Neuronal stem cell (in vitro differentiated cells): ENCODE results near the gene ANXA8L1.
"Not testable (repeated sequence)": the region's sequence is repeated elsewhere in the genome, so short reads cannot be mapped to it uniquely, and the experiment has no call there.

Source experiments
- DNase-seq: peaks from one replicate; pipeline ENCODE4 v3.0.0-alpha.2; 2013; ENCODE audit warnings: low spot score
- H2AFZ ChIP-seq: one replicate; pipeline ENCODE4 v1.6.1; 2013; ENCODE audit warnings: mild to moderate bottlenecking, low read length, inconsistent platforms
- H2AK5ac ChIP-seq: 2 replicates; pipeline ENCODE4 v1.6.1; 2013; ENCODE audit warnings: low read depth, mild to moderate bottlenecking, inconsistent platforms, low read length, moderate library complexity, mixed read lengths
- H2BK120ac ChIP-seq: 2 replicates; pipeline ENCODE4 v1.6.1; 2013; ENCODE audit warnings: low read depth, mild to moderate bottlenecking, inconsistent platforms, low read length, moderate library complexity, mixed read lengths
- H2BK12ac ChIP-seq: one replicate; pipeline ENCODE4 v1.6.1; 2013; ENCODE audit warnings: low read length, inconsistent platforms
- H2BK15ac ChIP-seq: 2 replicates; pipeline ENCODE4 v1.6.1; 2013; ENCODE audit warnings: mild to moderate bottlenecking, low read length, inconsistent platforms, mixed read lengths
- H2BK5ac ChIP-seq: one replicate; pipeline ENCODE4 v1.6.1; 2013; ENCODE audit warnings: inconsistent platforms, mild to moderate bottlenecking, low read length, moderate library complexity
- H3K14ac ChIP-seq: one replicate; pipeline ENCODE4 v1.6.1; 2013; ENCODE audit warnings: low read length, inconsistent platforms
- H3K18ac ChIP-seq: 2 replicates; pipeline ENCODE4 v1.6.1; 2013; ENCODE audit warnings: low read length, inconsistent platforms
- H3K23ac ChIP-seq: 2 replicates; pipeline ENCODE4 v1.6.1; 2013; ENCODE audit warnings: low read depth, mild to moderate bottlenecking, mixed read lengths, low read length, inconsistent platforms; ENCODE audit not compliant: poor library complexity
- H3K27ac ChIP-seq: replicated peaks from 3 replicates; pipeline ENCODE4 v1.5.1; 2013; ENCODE audit warnings: low read length, inconsistent platforms
- H3K27me3 ChIP-seq, 3 experiments: 2 replicates each; pipeline ENCODE4 v1.6.1; 2013; ENCODE audit warnings: low read length in 3 of 3, mild to moderate bottlenecking in 2 of 3, inconsistent platforms in 1 of 3, low read depth in 1 of 3, mixed read lengths in 1 of 3, moderate library complexity in 1 of 3; ENCODE audit not compliant: control insufficient read depth in 3 of 3, insufficient read depth in 3 of 3
- H3K36me3 ChIP-seq, 2 donors: replicated peaks in 1 of 2; 2 replicates each; pipeline ENCODE4 v1.6.1; 2013; ENCODE audit warnings: low read length in 2 of 2; ENCODE audit not compliant: control insufficient read depth in 2 of 2, insufficient read depth in 2 of 2
- H3K4ac ChIP-seq: 2 replicates; pipeline ENCODE4 v1.6.1; 2013; ENCODE audit warnings: inconsistent platforms, mild to moderate bottlenecking, low read length, moderate library complexity
- H3K4me1 ChIP-seq, 2 donors: 1 replicate in 1 of 2; 2 replicates in 1 of 2; pipeline ENCODE4 v1.6.1; 2013; ENCODE audit warnings: low read length in 2 of 2, low read depth in 1 of 2; ENCODE audit not compliant: control insufficient read depth in 2 of 2, insufficient read depth in 1 of 2
- H3K4me2 ChIP-seq: one replicate; pipeline ENCODE4 v1.6.1; 2013; ENCODE audit warnings: mild to moderate bottlenecking, low read length, inconsistent platforms; ENCODE audit not compliant: insufficient read depth, poor library complexity, severe bottlenecking
- H3K4me3 ChIP-seq, 2 donors: 2 replicates each; pipeline ENCODE4 v1.5.1; 2013; ENCODE audit warnings: low read length in 2 of 2, mild to moderate bottlenecking in 2 of 2, inconsistent platforms in 1 of 2, moderate library complexity in 1 of 2
- H3K79me1 ChIP-seq: one replicate; pipeline ENCODE4 v1.6.1; 2013; ENCODE audit warnings: low read depth, mild to moderate bottlenecking, inconsistent platforms, low read length, moderate library complexity
- H3K9ac ChIP-seq: one replicate; pipeline ENCODE4 v1.6.1; 2013; ENCODE audit warnings: mild to moderate bottlenecking, low read depth, low read length, inconsistent platforms; ENCODE audit not compliant: poor library complexity
- H3K9me3 ChIP-seq, 2 donors: replicated peaks in 1 of 2; 2 replicates each; pipeline versions ENCODE3 to v1.6.1; 2013; ENCODE audit warnings: low read length in 2 of 2, mild to moderate bottlenecking in 2 of 2, inconsistent platforms in 1 of 2, low read depth in 1 of 2, mixed read lengths in 1 of 2, moderate library complexity in 1 of 2; ENCODE audit not compliant: control insufficient read depth in 2 of 2, insufficient read depth in 1 of 2
- H4K8ac ChIP-seq: one replicate; pipeline ENCODE4 v1.6.1; 2013; ENCODE audit warnings: low read depth, mild to moderate bottlenecking, inconsistent platforms, low read length, moderate library complexity
- H4K91ac ChIP-seq: one replicate; pipeline ENCODE4 v1.6.1; 2013; ENCODE audit warnings: low read length, low read depth, mild to moderate bottlenecking, inconsistent platforms; ENCODE audit not compliant: poor library complexity
- WGBS, 2 donors: extraction: QIAGEN DNeasy Blood & Tissue Kit; methylation state at CpG; one replicate each; pipeline ENCODE4 v1.1.7; 2013; ENCODE audit warnings: missing lambda C conversion rate in 2 of 2, mixed read lengths in 1 of 2; ENCODE audit not compliant: insufficient read length in 2 of 2, insufficient replicate concordance in 1 of 2; ENCODE audit errors: extremely low coverage in 2 of 2; 5-methylcytosine and 5-hydroxymethylcytosine counted together

The ANXA8L1 gene

GRCh38 chr10:46367209-46367608 lies 8.4 kb upstream of the ANXA8L1 start:
- H2AFZ ChIP-seq, H2BK15ac ChIP-seq, H3K23ac ChIP-seq, H3K4me3 ChIP-seq, H3K9me3 ChIP-seq, H3K18ac ChIP-seq, H2BK120ac ChIP-seq, H4K8ac ChIP-seq, DNase-seq, H3K27me3 ChIP-seq, H3K9ac ChIP-seq, H3K27ac ChIP-seq, H2AK5ac ChIP-seq, H3K36me3 ChIP-seq, H3K79me1 ChIP-seq, H2BK12ac ChIP-seq, H3K4me1 ChIP-seq, H3K14ac ChIP-seq, H3K4ac ChIP-seq, H2BK5ac ChIP-seq, H4K91ac ChIP-seq, H3K4me2 ChIP-seq: not testable (repeated sequence)
- WGBS, 2 donors = no CpG with 5 or more reads among the region's 5 CpGs

GRCh38 chr10:46367666-46368240 lies 7.8 kb upstream of the ANXA8L1 start:
- not testable (repeated sequence) for H3K36me3 ChIP-seq, H3K4ac ChIP-seq, DNase-seq, H2AK5ac ChIP-seq, H2BK15ac ChIP-seq, H3K14ac ChIP-seq, H3K4me2 ChIP-seq, H3K9ac ChIP-seq, H3K4me1 ChIP-seq, H3K79me1 ChIP-seq, H3K27me3 ChIP-seq, H2BK12ac ChIP-seq, H2AFZ ChIP-seq, H2BK120ac ChIP-seq, H2BK5ac ChIP-seq, H4K8ac ChIP-seq, H3K23ac ChIP-seq, H3K18ac ChIP-seq, H4K91ac ChIP-seq, H3K9me3 ChIP-seq, H3K4me3 ChIP-seq, H3K27ac ChIP-seq
- no CpG with 5 or more reads among the region's 8 CpGs for WGBS, 2 donors

GRCh38 chr10:46368956-46369355 lies 6.6 kb upstream of the ANXA8L1 start:
- not testable (repeated sequence) for H3K4me2 ChIP-seq, H2BK120ac ChIP-seq, H3K4me3 ChIP-seq, H3K4ac ChIP-seq, H3K36me3 ChIP-seq, DNase-seq, H2BK5ac ChIP-seq, H2AFZ ChIP-seq, H3K14ac ChIP-seq, H2BK12ac ChIP-seq, H4K91ac ChIP-seq, H3K9ac ChIP-seq, H2BK15ac ChIP-seq, H2AK5ac ChIP-seq, H3K79me1 ChIP-seq, H4K8ac ChIP-seq, H3K27ac ChIP-seq, H3K4me1 ChIP-seq, H3K23ac ChIP-seq, H3K27me3 ChIP-seq, H3K9me3 ChIP-seq, H3K18ac ChIP-seq
- no CpG with 5 or more reads among the region's 11 CpGs for WGBS, 2 donors

- not testable (repeated sequence) for H3K4me2 ChIP-seq, H3K18ac ChIP-seq, H2BK12ac ChIP-seq, H2AFZ ChIP-seq, H2BK5ac ChIP-seq, DNase-seq, H3K4ac ChIP-seq, H3K36me3 ChIP-seq, H3K14ac ChIP-seq, H2AK5ac ChIP-seq, H3K9me3 ChIP-seq, H3K27me3 ChIP-seq, H3K4me3 ChIP-seq, H2BK15ac ChIP-seq, H3K9ac ChIP-seq, H3K23ac ChIP-seq, H2BK120ac ChIP-seq, H4K91ac ChIP-seq, H3K79me1 ChIP-seq, H3K4me1 ChIP-seq, H3K27ac ChIP-seq, H4K8ac ChIP-seq
- no CpG with 5 or more reads among the region's 3 CpGs for WGBS, 2 donors
These were observed 1.2 kb upstream of the ANXA8L1 start for GRCh38 chr10:46374410-46374809.
